ENCODE measurements around the gene SHROOM3.

- TF ChIP-seq YY1 (IDR thresholded peaks at IDR 0.05; ENCODE audit: insufficient read depth, insufficient read length): no peak
- no peak for TF ChIP-seq SUZ12 (IDR thresholded peaks at IDR 0.05; ENCODE audit: extremely low read depth, insufficient read depth, insufficient read length)
Measured at GRCh38 chr4:76773766-76774165, 338.7 kb downstream of the SHROOM3 start.

Measured in NT2/D1 (cell line).